ENCODE results near the gene PIAS1. TPM values are rescaled to one million over a fixed set of nuclear protein-coding genes. Genes with fewer than 3 reads are reported as not detected.
"Not testable (repeated sequence)": the region's sequence is repeated elsewhere in the genome, so short reads cannot be mapped to it uniquely, and the experiment has no call there.

The PIAS1 gene
- polyA plus RNA-seq, 1 donor, result 30.0 TPM

GRCh38 chr15:68184616-68185480 lies 130.7 kb downstream of the PIAS1 start:
- no peak for DNase-seq

- no peak for DNase-seq
Observed at GRCh38 chr15:68186671-68187397, 132.7 kb downstream of the PIAS1 start.

- DNase-seq, result peak; percentile 83
Observed at GRCh38 chr15:68187559-68187958, 133.4 kb downstream of the PIAS1 start.

GRCh38 chr15:68188647-68189046 lies 134.5 kb downstream of the PIAS1 start:
- DNase-seq, result no peak

- no peak for DNase-seq
Observed at GRCh38 chr15:68190048-68190447, 135.9 kb downstream of the PIAS1 start.

GRCh38 chr15:68191555-68191954 lies 137.4 kb downstream of the PIAS1 start:
- no peak for DNase-seq

GRCh38 chr15:68192117-68192516 lies 138.0 kb downstream of the PIAS1 start:
- no peak for DNase-seq

- DNase-seq, result no peak
Observed at GRCh38 chr15:68192804-68193486, 138.8 kb downstream of the PIAS1 start.

GRCh38 chr15:68195336-68196112 lies 141.4 kb downstream of the PIAS1 start:
- no peak for DNase-seq

GRCh38 chr15:68196445-68197169 lies 142.5 kb downstream of the PIAS1 start:
- no peak for DNase-seq

- no peak for DNase-seq
Observed at GRCh38 chr15:68197170-68197492, 143.0 kb downstream of the PIAS1 start.

- no peak for DNase-seq
Observed at GRCh38 chr15:68197661-68198437, 143.7 kb downstream of the PIAS1 start.

GRCh38 chr15:68199340-68199739 lies 145.2 kb downstream of the PIAS1 start:
- no peak for DNase-seq

GRCh38 chr15:68200016-68200861 lies 146.1 kb downstream of the PIAS1 start:
- no peak for DNase-seq

- DNase-seq, result no peak
Observed at GRCh38 chr15:68201153-68201878, 147.2 kb downstream of the PIAS1 start.

- no peak for DNase-seq
Observed at GRCh38 chr15:68201879-68202261, 147.8 kb downstream of the PIAS1 start.

- not testable (repeated sequence) for DNase-seq
Observed at GRCh38 chr15:68202994-68203393, 148.9 kb downstream of the PIAS1 start.

GRCh38 chr15:68203486-68203885 lies 149.4 kb downstream of the PIAS1 start:
- no peak for DNase-seq

- DNase-seq, result no peak
Observed at GRCh38 chr15:68203956-68204355, 149.8 kb downstream of the PIAS1 start.

Data from hindlimb muscle (tissue), 1 donor.